ENCODE data around the gene DLX3. TPM values are rescaled to one million over a fixed set of nuclear protein-coding genes. Genes with fewer than 3 reads are reported as not detected.

The DLX3 gene
- total RNA-seq, 3 donors from 2014 or later (not counting 1 experiment from before 2014, with no cell fraction given): not detected

GRCh38 chr17:49972486-49973270 is 22.3 kb downstream of the DLX3 start:
- Histone ChIP-seq H3K9me3 (ENCODE audit: control insufficient read depth, insufficient read depth, low read length) (no peaks in the 10 kb centered on the region), H3K4me3 (ENCODE audit: low read length) (no peak overlapping the region), H3K36me3 (ENCODE audit: control insufficient read depth, insufficient read depth, low read length) (no peaks in the 10 kb centered on the region), H3K27me3 (ENCODE audit: control insufficient read depth, insufficient read depth, low read length) (peaks cover 63% of the 10 kb centered on the region), H3K4me1 (ENCODE audit: control insufficient read depth, insufficient read depth, low read length) (peaks cover 40% of the 10 kb centered on the region), H3K27ac (ENCODE audit: low read length) (no peak overlapping the region)
- DNase-seq (no peak), ATAC-seq (no peak)
- H3K4me3 Mint-ChIP-seq: no peak overlapping the region
- intact Hi-C loops (cut with micrococcal nuclease): no loop called here
- H3K4me1 Mint-ChIP-seq: peaks cover 17 to 49% of the 10 kb centered on the region in 2 donors
- peaks cover 37 to 73% of the 10 kb centered on the region in 2 donors for H3K27me3 Mint-ChIP-seq (ENCODE audit: low read depth in 2 of 2)
- TF ChIP-seq, protein P1, sequence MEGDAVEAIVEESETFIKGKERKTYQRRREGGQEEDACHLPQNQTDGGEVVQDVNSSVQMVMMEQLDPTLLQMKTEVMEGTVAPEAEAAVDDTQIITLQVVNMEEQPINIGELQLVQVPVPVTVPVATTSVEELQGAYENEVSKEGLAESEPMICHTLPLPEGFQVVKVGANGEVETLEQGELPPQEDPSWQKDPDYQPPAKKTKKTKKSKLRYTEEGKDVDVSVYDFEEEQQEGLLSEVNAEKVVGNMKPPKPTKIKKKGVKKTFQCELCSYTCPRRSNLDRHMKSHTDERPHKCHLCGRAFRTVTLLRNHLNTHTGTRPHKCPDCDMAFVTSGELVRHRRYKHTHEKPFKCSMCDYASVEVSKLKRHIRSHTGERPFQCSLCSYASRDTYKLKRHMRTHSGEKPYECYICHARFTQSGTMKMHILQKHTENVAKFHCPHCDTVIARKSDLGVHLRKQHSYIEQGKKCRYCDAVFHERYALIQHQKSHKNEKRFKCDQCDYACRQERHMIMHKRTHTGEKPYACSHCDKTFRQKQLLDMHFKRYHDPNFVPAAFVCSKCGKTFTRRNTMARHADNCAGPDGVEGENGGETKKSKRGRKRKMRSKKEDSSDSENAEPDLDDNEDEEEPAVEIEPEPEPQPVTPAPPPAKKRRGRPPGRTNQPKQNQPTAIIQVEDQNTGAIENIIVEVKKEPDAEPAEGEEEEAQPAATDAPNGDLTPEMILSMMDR (IDR thresholded peaks at IDR 0.05): no peak
- WGBS (ENCODE audit: insufficient coverage): 8% methylated on average over 57 of the region's 57 CpGs
- H3K9me3 Mint-ChIP-seq: no peaks in the 10 kb centered on the region
- H3K36me3 Mint-ChIP-seq: no peaks in the 10 kb centered on the region
- H3K27ac Mint-ChIP-seq: no peak overlapping the region

- DNase-seq: no peak
- TF ChIP-seq, protein P1 (IDR thresholded peaks at IDR 0.05): no peak
- intact Hi-C loops (cut with micrococcal nuclease): no loop called here
- Histone ChIP-seq H3K4me1 (ENCODE audit: control insufficient read depth, insufficient read depth, low read length) (peaks cover 40% of the 10 kb centered on the region), H3K4me3 (ENCODE audit: low read length) (no peak overlapping the region), H3K27ac (ENCODE audit: low read length) (no peak overlapping the region), H3K27me3 (ENCODE audit: control insufficient read depth, insufficient read depth, low read length) (peaks cover 69% of the 10 kb centered on the region), H3K36me3 (ENCODE audit: control insufficient read depth, insufficient read depth, low read length) (no peaks in the 10 kb centered on the region), H3K9me3 (ENCODE audit: control insufficient read depth, insufficient read depth, low read length) (no peaks in the 10 kb centered on the region)
- WGBS (ENCODE audit: insufficient coverage): 5% methylated on average over 55 of the region's 55 CpGs
- Mint-ChIP-seq H3K4me1 (peaks cover 20 to 54% of the 10 kb centered on the region in 2 donors), H3K4me3 (no peak overlapping the region), H3K27me3 (ENCODE audit: low read depth in 2 of 2) (peaks cover 42 to 76% of the 10 kb centered on the region in 2 donors), H3K27ac (peak overlapping the region in 1 of 2 donors; percentile 18), H3K9me3 (no peaks in the 10 kb centered on the region), H3K36me3 (no peaks in the 10 kb centered on the region)
- no peak for ATAC-seq
Observed at GRCh38 chr17:49971848-49972485, 23.1 kb downstream of the DLX3 start.

DNA sequence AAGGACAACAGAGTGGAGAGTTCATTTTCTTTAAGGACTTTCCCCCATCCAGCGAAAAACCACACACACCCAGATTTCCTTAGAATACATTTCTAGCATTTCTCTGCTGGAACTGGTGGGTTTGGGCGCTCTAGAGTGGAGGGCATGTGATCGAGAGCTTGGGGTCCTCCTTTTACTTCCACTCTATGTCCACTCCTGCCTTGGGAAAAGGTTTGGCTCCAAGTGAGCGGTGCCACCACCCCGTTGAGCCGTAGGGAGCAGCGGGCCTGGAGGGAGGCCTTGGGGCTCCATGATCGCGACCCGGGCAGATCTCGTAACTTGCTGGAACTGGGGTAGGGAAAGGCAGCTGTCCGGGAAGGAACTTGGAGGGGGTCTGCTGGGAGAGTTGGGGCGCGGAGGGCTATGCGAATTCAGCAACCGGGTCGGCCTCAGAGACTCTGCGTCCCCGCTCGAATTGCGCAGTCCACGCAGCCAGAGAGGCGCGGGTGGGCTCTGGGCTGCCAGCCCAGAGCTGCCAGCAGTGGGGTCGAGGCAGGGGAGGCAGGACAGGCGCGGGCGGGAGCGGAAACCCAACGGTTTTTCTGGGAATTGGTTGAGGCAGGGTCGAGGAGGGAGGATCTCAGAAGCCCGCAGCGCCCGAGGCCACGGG is 23.7 kb downstream of the DLX3 start:
- Histone ChIP-seq H3K4me3 (ENCODE audit: low read length) (no peak overlapping the region), H3K27me3 (ENCODE audit: control insufficient read depth, insufficient read depth, low read length) (peaks cover 73% of the 10 kb centered on the region), H3K9me3 (ENCODE audit: control insufficient read depth, insufficient read depth, low read length) (no peaks in the 10 kb centered on the region), H3K27ac (ENCODE audit: low read length) (no peak overlapping the region), H3K4me1 (ENCODE audit: control insufficient read depth, insufficient read depth, low read length) (peaks cover 40% of the 10 kb centered on the region), H3K36me3 (ENCODE audit: control insufficient read depth, insufficient read depth, low read length) (no peaks in the 10 kb centered on the region)
- WGBS (ENCODE audit: insufficient coverage): 9% methylated on average over 32 of the region's 35 CpGs
- Mint-ChIP-seq H3K9me3 (no peaks in the 10 kb centered on the region), H3K36me3 (no peaks in the 10 kb centered on the region), H3K4me3 (peak overlapping the region; percentile 88), H3K27me3 (ENCODE audit: low read depth in 2 of 2) (peaks cover 41 to 75% of the 10 kb centered on the region in 2 donors), H3K27ac (peak overlapping the region in 1 of 2 donors; percentile 18), H3K4me1 (peaks cover 20 to 54% of the 10 kb centered on the region in 2 donors)
- intact Hi-C loops (cut with micrococcal nuclease): no loop called here
- TF ChIP-seq, protein P1 (IDR thresholded peaks at IDR 0.05): no peak
- no peak for ATAC-seq
- no peak for DNase-seq
